Coronary artery (tissue), 2 donors: ENCODE results near the gene MRPL34.

Experiments
- DNase-seq: peaks from one replicate; pipeline ENCODE4 v3.0.0-alpha.2; 2017; ENCODE audit warnings: low spot score
- H3K27ac ChIP-seq, 2 donors: fragments of 200-600 bp; sonication (generic); one replicate each; pipeline ENCODE4 v1.5.1; 2016 to 2019
- H3K4me3 ChIP-seq: fragments of 200-600 bp; sonication (generic); 2 replicates; pipeline ENCODE4 v1.5.1; 2016; ENCODE audit warnings: mild to moderate bottlenecking, moderate library complexity
- CTCF ChIP-seq: fragments of 200-600 bp; sonication (generic); IDR thresholded peaks from one replicate; pipeline ENCODE4 v1.5.1; 2019; ENCODE audit warnings: antibody characterized with exemption

The MRPL34 gene

GRCh38 chr19:17296273-17296672, 9.4 kb upstream of the MRPL34 start:
- Histone ChIP-seq H3K4me3 (no peak overlapping the region), H3K27ac (no peak overlapping the region)
- TF ChIP-seq CTCF = no peak
- DNase-seq = no peak

DNA sequence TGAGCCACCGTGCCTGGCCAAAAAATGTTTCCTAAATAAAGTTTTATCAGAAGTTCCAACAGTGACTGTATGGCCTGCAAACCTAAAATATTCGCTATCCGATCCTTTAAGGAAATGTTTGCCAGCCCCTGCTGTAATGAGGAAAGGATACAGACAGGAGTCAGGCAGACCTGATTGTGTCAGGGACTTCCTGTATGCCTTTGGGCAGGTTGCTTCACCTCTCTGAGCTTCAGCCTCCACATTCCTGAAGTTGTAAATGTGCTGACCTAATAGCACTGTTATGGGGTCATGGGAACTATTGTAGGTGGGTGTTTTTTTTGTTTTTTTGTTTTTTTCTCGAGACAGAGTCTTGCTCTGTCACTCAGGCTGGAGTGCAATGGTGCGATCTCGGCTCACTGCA, 8.7 kb upstream of the MRPL34 start:
- Histone ChIP-seq H3K4me3 (no peak overlapping the region), H3K27ac (no peak overlapping the region)
- no peak for DNase-seq
- no peak for TF ChIP-seq CTCF

- Histone ChIP-seq H3K4me3 (no peak overlapping the region), H3K27ac (no peak overlapping the region)
- TF ChIP-seq CTCF = no peak
- DNase-seq = no peak
Observed at GRCh38 chr19:17300992-17301619, 4.6 kb upstream of the MRPL34 start.

GRCh38 chr19:17302391-17303166, 3.1 kb upstream of the MRPL34 start:
- peak overlapping the region; percentile 82 to 94 for H3K27ac ChIP-seq
- no peak for DNase-seq
- no peak for TF ChIP-seq CTCF
- H3K4me3 ChIP-seq = peak overlapping the region; percentile 86

DNA sequence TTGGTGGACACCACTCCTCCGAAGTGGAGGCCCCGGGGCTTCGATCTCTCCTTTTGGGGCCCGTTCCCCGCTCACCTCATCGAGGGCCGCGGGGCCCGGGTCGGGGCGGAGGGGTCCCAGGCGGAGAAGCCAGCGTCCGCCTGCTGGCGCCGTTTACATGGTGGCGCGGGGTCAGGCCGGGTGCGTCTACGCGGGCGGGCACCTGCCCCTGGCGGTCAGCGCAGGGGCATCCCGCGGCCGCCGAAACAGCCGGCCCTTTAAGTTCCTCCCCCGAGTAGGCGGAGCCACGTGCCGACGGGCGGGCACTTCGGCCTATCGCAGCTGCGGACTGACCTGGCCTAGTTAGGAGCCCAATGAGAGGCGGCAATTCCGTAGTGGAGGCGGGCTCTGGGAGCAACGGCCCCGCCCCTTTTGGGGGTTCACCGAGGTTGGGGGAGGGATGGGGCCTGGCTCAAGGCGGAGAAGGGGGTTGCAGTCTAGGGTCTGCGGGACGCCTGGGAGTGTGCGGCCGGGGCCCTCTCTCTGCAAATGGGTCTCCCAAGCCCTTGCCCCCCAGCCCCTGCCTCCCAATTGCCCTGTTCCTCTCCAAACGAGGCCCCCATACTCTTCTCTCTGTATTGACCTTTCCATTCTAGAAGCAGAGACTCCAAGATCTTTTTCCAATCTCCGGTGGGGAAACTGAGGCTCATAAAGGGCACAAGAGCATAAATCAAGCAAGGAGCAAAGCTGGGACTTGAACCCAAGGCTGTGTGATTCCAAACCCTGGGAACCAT, 2.3 kb upstream of the MRPL34 start, which contains the start of gene ABHD8:
Gene ABHD8 (minus strand): TSS at position 259 of the 773 bp plus-strand sequence. CDS start 1,809 bp downstream, outside the sequence.
- TF ChIP-seq CTCF = peak; percentile 52
- Histone ChIP-seq H3K4me3 (peak within 1 kb of the TSS; percentile 86), H3K27ac (peak within 1 kb of the TSS; percentile 82 to 94)
- DNase-seq = peak; percentile 97

DNA sequence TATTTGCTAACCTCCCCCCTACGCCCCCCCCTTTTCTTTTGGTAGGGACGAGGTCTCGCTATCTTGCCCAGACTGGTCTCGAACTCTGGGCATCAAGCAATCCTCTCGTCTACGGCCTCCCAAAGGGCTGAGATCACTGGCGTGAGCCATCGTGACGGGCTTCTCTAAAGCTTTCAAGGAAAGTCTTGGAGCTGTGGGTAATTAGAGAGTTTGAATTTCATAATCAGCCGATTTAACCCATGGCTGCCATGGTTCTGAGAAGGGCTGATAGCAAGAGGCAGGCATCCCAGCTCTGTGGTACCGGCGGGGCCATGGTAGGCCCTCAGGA, 1.8 kb upstream of the MRPL34 start:
- no peak for DNase-seq
- H3K4me3 ChIP-seq = peak overlapping the region; percentile 86
- peak overlapping the region; percentile 82 to 94 for H3K27ac ChIP-seq
- TF ChIP-seq CTCF = no peak
